Stimulated activated memory B cell treated with anti-CD40 and anti-IgM and Interleukin-4, amounts not matched to agents 10 μg/mL and 1 μg/mL and 100 μg/mL, for 72 hours (primary cell): ENCODE results near the gene CFAP46.
"Not testable (repeated sequence)": the region's sequence is repeated elsewhere in the genome, so short reads cannot be mapped to it uniquely, and the experiment has no call there.

Source experiments
- ATAC-seq: fragments of 150-1000 bp; cut with Tn5 transposase; 2 replicates; pipeline ENCODE4 v1.10.0; 2021
- H3K27ac Mint-ChIP-seq: one replicate; pipeline ENCODE4 v1.8.0; 2022; ENCODE audit warnings: mild to moderate bottlenecking, mixed read lengths
- H3K27me3 Mint-ChIP-seq: one replicate; pipeline ENCODE4 v1.8.0; 2022; ENCODE audit warnings: mixed read lengths
- H3K36me3 Mint-ChIP-seq: one replicate; pipeline ENCODE4 v1.8.0; 2022; ENCODE audit warnings: mixed read lengths
- H3K4me1 Mint-ChIP-seq: one replicate; pipeline ENCODE4 v1.8.0; 2022; ENCODE audit warnings: mixed read lengths
- H3K4me3 Mint-ChIP-seq: one replicate; pipeline ENCODE4 v1.8.0; 2022; ENCODE audit warnings: mild to moderate bottlenecking, moderate library complexity, mixed read lengths
- H3K9me3 Mint-ChIP-seq: one replicate; pipeline ENCODE4 v1.8.0; 2022; ENCODE audit warnings: mixed read lengths

Gene CFAP46

DNA sequence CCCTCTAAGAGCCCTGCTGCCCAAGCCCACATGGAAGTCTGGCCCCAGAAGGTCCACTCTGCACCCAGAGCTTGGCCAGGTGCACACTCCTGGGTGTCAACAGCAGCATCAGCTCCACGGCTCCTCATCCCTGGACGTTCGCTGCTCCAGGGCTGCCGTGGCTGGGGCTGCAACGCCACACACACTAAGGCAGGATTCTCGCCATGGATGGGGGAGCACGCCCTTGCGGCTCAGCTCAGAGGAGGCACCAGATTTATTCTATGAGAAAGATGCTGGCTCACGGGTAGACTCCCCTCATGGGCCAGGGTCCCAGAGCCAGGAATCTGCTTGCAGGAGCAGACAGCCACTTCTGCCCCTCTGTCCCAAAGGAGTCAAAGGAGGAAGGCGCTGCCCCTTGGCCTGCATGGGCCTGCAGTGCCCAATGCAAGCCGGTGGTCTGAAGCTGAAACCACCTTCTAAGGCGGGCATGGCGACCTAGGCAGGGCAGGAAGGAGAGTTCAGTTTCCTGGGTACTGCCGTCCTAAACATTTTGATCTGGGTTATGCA, 42.1 kb downstream of the CFAP46 start:
- H3K4me1 Mint-ChIP-seq: no peaks in the 10 kb centered on the region
- peaks cover 37% of the 10 kb centered on the region for H3K27me3 Mint-ChIP-seq
- peaks cover 14% of the 10 kb centered on the region for H3K9me3 Mint-ChIP-seq
- H3K36me3 Mint-ChIP-seq: no peaks in the 10 kb centered on the region
- H3K27ac Mint-ChIP-seq: no peak overlapping the region
- H3K4me3 Mint-ChIP-seq: no peak overlapping the region
- no peak for ATAC-seq

DNA sequence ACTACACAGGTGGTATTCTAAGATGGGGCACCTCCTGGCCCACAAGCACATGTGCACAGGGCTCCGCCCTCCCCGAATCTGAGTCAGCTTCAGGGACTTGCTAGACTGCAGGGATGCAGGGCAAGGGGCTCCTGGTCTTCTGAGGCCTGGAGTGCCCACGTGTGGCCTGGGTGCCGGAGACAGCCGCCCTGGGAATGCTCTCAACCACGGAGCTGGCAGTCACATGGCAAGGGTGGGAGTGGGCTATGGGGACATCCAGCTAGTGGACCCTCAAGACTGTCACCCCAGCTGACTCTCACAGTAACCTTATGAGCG, 42.7 kb downstream of the CFAP46 start:
- H3K27me3 Mint-ChIP-seq: peaks cover 37% of the 10 kb centered on the region
- H3K27ac Mint-ChIP-seq: no peak overlapping the region
- no peak overlapping the region for H3K4me3 Mint-ChIP-seq
- peaks cover 8% of the 10 kb centered on the region for H3K9me3 Mint-ChIP-seq
- no peaks in the 10 kb centered on the region for H3K36me3 Mint-ChIP-seq
- ATAC-seq: no peak
- H3K4me1 Mint-ChIP-seq: no peaks in the 10 kb centered on the region

DNA sequence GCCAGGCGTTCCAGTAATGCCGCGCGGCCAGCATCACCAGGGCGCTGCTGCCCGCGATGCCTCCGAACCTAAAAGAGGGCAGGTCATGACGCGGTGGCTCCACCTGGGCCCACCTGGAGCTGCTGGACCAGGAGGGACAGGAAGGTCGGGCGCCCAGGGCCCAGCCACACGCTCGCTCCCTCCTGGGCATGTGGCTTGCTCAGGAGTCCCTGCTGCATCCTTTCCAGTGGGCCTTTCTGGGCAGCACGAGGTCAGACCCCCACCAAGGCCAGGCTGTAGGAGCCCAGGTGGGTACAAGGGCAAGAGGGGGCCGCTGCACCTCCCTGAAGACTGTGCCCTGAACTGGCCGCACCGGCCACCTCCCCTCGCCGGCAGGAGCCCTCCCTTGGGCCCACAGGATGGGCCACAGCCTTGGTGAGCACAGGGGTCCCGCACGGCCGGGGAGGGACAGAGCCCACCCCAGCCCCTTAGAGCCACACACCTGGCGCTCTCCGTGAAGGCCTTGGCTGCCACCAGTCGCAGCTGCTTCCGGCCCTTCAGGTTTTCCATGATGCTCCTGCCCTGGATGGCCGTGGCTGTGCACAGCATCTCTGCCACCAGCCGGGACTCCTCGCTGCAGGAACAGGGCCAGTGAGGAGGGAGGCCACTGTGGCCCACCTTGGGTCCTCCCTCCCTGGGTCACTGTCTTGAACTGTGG, 43.2 kb downstream of the CFAP46 start:
- Mint-ChIP-seq H3K27ac (no peak overlapping the region), H3K4me3 (no peak overlapping the region), H3K9me3 (peaks cover 8% of the 10 kb centered on the region), H3K36me3 (no peaks in the 10 kb centered on the region), H3K4me1 (no peaks in the 10 kb centered on the region), H3K27me3 (peaks cover 40% of the 10 kb centered on the region)
- ATAC-seq: peak; percentile 29

DNA sequence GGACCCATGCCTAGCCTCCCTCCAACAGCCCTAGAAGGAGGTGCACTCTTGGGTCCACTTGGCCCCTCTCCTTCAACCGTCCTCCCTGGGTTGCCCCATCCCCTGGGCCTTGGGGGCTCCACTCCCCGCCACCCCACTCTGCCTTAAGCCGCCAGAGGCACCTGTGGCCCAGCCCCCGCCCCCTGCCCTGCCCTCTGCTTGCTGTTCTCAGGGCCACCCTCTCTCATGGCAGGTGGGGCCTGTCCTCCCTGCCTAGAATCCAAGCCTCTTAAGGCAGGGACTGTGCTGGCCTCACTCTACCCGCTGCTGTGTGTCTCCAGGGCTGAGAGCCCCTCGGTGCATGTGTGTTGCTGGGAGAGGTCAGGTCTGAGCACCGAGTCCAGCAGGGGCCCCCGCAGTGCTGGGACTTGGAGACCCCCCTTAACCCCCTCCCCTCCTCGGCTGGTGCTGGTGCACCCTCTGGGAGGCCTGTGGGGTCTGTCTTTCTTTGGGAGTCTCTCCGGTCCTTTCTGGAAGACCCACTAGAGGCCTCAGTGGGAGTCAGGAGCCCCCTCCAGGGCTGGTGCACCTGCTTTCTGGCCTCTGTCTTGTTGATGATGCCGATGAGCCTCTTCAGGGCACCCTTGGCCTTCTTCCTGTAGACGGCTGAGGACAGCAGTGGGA, 43.8 kb downstream of the CFAP46 start:
- Mint-ChIP-seq H3K36me3 (no peaks in the 10 kb centered on the region), H3K4me1 (no peaks in the 10 kb centered on the region), H3K27me3 (peaks cover 45% of the 10 kb centered on the region), H3K9me3 (peaks cover 8% of the 10 kb centered on the region), H3K4me3 (no peak overlapping the region), H3K27ac (no peak overlapping the region)
- ATAC-seq: peak; percentile 37

DNA sequence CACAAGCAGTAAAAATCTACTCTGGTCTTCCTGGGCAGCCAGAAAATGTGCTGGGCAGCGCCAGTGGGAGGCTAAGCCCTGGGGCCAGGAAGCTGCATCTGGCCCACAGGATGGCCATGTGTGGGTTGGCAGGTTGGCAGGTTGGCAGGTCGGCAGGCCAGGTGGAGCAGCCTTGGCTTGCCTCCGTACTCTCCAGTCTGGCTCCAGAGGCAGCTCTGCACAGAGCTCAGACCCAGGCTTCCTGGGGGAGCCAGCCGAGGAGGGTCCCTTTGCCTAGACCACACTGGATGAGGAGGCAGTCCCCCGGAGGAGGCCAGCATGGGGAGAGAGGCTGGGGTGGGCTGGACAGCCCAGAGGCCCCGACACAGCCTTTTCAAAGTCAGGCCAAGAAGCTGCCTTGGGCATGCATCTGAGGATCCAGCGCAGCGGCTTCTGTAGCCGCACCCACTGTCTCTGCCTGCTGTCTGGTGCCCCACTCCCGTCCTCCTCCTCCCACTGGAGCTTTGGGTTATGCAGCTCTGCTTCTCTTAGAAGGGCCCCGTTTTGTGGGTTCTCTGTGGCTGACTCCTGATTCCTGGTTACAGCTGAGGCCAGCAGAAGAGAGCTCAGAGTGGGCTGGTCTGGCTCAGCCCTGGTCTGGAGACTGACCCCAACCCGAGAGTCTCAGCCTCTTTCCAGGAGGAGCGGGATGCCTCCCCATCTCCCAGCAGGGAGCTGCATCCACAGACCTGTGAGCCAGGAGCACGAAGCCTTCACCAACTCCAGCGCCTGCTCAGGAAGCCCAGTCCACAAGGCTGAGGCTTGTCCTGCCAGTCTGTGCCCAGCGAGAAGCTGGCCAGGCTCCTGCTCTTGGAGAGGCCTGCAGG, 44.6 kb downstream of the CFAP46 start:
- no peaks in the 10 kb centered on the region for H3K36me3 Mint-ChIP-seq
- H3K4me1 Mint-ChIP-seq: no peaks in the 10 kb centered on the region
- peaks cover 45% of the 10 kb centered on the region for H3K27me3 Mint-ChIP-seq
- ATAC-seq: peak; percentile 29
- H3K9me3 Mint-ChIP-seq: peaks cover 8% of the 10 kb centered on the region
- H3K4me3 Mint-ChIP-seq: no peak overlapping the region
- no peak overlapping the region for H3K27ac Mint-ChIP-seq

DNA sequence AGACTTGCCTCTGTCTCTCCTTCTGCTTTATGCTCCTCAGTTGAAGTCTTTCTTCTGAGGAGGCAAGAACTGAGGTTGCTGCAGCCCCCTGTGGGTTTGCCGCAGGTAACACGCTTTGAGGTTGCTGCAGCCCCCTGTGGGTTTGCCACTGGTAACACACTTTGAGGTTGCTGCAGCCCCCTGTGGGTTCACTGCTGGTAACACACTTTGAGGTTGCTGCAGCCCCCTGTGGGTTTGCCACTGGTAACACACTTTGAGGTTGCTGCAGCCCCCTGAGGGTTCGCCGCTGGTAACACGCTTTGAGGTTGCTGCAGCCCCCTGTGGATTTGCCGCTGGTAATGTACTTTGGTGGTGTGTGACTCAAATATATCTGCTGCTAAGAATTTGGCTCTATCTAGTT, 48.6 kb downstream of the CFAP46 start:
- not testable (repeated sequence) for H3K36me3 Mint-ChIP-seq, H3K4me3 Mint-ChIP-seq, ATAC-seq, H3K9me3 Mint-ChIP-seq, H3K4me1 Mint-ChIP-seq, H3K27ac Mint-ChIP-seq
- H3K27me3 Mint-ChIP-seq: peaks cover 57% of the 10 kb centered on the region

DNA sequence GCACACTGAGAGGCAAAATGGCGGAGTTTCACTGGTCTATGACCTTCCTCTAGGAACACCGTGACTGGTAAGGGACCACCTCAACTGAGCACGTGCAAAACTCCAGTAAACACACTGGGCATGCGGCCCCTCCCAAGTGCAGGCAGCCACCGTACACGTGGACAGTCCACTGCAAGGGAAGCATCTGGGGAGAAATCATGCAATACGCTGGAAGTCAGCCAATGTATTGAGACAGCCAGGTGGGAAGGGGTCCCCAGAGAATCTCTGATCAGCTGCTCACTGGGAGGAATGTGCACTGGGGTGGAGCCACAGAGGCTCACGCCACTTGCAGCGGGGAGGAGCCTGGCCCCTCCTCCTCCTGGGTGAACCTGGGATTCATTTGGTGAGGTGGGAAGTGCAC, 49.3 kb downstream of the CFAP46 start:
- ATAC-seq: no peak
- no peaks in the 10 kb centered on the region for H3K4me1 Mint-ChIP-seq
- H3K4me3 Mint-ChIP-seq: no peak overlapping the region
- H3K27ac Mint-ChIP-seq: no peak overlapping the region
- no peaks in the 10 kb centered on the region for H3K36me3 Mint-ChIP-seq
- H3K9me3 Mint-ChIP-seq: no peaks in the 10 kb centered on the region
- peaks cover 57% of the 10 kb centered on the region for H3K27me3 Mint-ChIP-seq

DNA sequence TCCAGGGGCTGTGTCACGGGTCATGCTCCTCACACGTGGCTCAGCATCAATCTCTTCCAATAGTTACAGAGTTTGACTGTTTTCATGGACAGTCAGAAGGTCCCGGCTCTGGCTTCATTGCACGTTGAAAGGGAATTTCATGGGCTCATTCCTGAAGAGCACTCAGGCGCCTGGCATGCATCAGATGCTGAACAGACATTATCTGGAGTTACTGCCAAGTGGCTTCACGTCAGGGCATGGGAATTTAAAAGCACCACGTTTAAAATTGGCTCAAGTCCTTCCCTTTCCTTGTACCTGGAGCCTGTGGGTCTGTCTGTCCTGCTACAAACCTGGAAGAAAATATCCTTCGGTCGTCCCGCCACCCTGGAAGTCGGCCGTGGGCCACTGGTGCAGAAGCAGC, 50.4 kb downstream of the CFAP46 start:
- peaks cover 7% of the 10 kb centered on the region for H3K9me3 Mint-ChIP-seq
- no peak for ATAC-seq
- no peak overlapping the region for H3K4me3 Mint-ChIP-seq
- no peak overlapping the region for H3K27ac Mint-ChIP-seq
- no peaks in the 10 kb centered on the region for H3K4me1 Mint-ChIP-seq
- H3K36me3 Mint-ChIP-seq: no peaks in the 10 kb centered on the region
- H3K27me3 Mint-ChIP-seq: peaks cover 57% of the 10 kb centered on the region

DNA sequence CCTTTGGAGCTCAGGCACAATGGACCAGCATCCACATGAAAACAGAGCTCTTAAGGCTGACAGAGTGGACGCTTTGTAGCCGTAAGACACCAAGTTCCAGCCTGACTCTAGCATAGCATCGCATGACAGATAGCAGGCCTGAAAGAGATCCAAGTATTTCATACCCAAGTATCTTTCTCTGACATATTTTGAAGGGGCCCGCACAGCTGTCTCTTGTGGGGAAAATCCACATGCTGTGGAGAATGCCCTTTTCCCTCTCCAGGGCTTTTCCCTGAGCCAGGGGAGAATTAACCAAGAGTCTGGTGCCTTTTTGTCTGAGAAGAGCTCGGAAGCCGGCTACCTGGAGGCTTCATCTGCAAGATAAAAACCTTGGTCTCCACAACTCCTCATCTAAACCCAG, 51.0 kb downstream of the CFAP46 start:
- ATAC-seq: no peak

DNA sequence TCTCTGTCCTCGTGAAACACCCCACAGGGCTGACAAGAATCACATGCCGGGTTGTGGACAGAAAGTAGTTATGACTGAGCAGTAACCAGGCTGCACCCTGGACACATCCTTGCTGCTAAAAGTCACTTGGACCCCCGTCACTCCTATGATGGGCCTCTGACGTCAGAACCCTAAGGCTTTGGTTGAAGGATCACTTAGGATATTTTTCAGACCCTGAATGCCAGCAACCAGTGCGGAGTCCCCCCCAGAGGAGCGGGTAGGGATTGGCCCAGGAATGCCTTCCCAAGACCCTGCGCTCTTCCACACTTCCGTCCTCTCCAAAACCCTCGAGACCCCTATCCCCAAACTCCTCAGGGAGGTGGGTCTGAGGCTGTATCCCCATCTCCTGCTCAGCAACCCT, 52.1 kb downstream of the CFAP46 start:
- Mint-ChIP-seq H3K4me1 (no peaks in the 10 kb centered on the region), H3K27ac (no peak overlapping the region), H3K27me3 (peaks cover 54% of the 10 kb centered on the region), H3K4me3 (no peak overlapping the region), H3K36me3 (no peaks in the 10 kb centered on the region), H3K9me3 (peaks cover 10% of the 10 kb centered on the region)
- no peak for ATAC-seq

More for the DNA sequence above, 51.0 kb downstream of the CFAP46 start:
- Mint-ChIP-seq H3K27me3 (peaks cover 57% of the 10 kb centered on the region), H3K4me1 (no peaks in the 10 kb centered on the region), H3K27ac (no peak overlapping the region), H3K4me3 (no peak overlapping the region), H3K9me3 (peaks cover 10% of the 10 kb centered on the region), H3K36me3 (no peaks in the 10 kb centered on the region)

DNA sequence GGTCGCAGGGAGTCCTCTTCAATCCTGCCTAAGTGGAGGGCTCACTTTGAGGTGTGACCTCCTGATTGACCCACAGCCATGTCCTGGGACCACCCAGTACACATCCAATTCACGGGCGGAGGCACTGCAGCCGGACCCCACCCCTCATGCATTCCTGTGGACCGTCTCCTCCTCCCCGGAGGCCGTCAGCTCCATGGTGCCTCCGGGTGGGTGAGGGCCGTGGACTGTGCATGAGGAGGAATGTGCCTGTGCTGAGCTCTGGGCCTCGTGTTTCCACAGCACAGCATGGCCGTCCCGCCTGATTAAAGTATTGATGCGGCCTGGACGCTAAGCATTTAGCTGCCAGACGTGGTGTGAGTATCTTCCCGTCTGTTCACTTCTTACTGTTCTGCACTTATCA, 52.8 kb downstream of the CFAP46 start:
- Mint-ChIP-seq H3K27ac (no peak overlapping the region), H3K36me3 (no peaks in the 10 kb centered on the region), H3K4me3 (no peak overlapping the region), H3K4me1 (no peaks in the 10 kb centered on the region), H3K9me3 (peaks cover 10% of the 10 kb centered on the region), H3K27me3 (peaks cover 47% of the 10 kb centered on the region)
- no peak for ATAC-seq

DNA sequence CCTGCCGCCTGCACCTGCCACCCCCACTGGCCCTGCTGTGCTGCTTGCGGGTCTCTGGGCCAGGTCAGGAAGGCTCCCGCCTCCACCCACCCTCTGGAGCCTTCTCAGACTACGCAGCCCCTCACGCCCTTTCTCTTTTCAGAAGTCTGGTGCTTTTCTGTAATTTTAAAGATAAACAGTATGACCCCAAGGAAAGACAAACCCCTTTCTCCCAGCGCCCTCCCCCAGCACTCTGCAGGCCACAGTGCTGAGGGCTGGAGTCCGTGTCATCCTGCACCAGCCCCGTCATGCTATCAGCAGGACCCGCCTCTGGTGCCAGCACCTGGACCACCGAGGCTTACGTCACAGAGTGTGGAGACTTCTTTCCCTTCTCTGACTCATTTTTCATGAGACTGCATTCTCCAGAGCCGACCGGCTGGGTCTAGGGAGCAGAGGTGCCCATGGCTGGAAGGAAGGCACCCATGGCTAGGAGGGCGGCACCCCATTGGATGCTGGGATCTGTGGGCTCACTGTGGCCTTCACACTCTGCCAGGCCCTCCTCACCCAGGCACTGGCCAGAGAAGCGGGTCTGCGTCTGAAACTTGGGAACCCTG, 53.4 kb downstream of the CFAP46 start:
- H3K9me3 Mint-ChIP-seq: peaks cover 10% of the 10 kb centered on the region
- no peak overlapping the region for H3K27ac Mint-ChIP-seq
- no peak overlapping the region for H3K4me3 Mint-ChIP-seq

DNA sequence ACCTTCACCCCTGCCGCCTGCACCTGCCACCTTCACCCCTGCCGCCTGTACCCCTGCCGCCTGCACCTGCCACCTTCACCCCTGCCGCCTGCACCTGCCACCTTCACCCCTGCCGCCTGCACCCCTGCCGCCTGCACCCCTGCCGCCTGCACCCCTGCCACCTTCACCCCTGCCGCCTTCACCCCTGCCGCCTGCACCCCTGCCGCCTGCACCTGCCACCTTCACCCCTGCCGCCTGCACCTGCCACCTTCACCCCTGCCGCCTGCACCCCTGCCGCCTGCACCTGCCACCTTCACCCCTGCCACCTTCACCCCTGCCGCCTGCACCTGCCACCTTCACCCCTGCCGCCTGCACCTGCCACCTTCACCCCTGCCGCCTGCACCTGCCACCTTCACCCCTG, 53.9 kb downstream of the CFAP46 start:
- H3K9me3 Mint-ChIP-seq, H3K4me3 Mint-ChIP-seq, ATAC-seq, H3K36me3 Mint-ChIP-seq, H3K27ac Mint-ChIP-seq, H3K4me1 Mint-ChIP-seq: not testable (repeated sequence)
- H3K27me3 Mint-ChIP-seq: peaks cover 36% of the 10 kb centered on the region

More for the DNA sequence above, 53.4 kb downstream of the CFAP46 start:
- no peaks in the 10 kb centered on the region for H3K4me1 Mint-ChIP-seq
- no peaks in the 10 kb centered on the region for H3K36me3 Mint-ChIP-seq
- ATAC-seq: no peak
- peaks cover 41% of the 10 kb centered on the region for H3K27me3 Mint-ChIP-seq

DNA sequence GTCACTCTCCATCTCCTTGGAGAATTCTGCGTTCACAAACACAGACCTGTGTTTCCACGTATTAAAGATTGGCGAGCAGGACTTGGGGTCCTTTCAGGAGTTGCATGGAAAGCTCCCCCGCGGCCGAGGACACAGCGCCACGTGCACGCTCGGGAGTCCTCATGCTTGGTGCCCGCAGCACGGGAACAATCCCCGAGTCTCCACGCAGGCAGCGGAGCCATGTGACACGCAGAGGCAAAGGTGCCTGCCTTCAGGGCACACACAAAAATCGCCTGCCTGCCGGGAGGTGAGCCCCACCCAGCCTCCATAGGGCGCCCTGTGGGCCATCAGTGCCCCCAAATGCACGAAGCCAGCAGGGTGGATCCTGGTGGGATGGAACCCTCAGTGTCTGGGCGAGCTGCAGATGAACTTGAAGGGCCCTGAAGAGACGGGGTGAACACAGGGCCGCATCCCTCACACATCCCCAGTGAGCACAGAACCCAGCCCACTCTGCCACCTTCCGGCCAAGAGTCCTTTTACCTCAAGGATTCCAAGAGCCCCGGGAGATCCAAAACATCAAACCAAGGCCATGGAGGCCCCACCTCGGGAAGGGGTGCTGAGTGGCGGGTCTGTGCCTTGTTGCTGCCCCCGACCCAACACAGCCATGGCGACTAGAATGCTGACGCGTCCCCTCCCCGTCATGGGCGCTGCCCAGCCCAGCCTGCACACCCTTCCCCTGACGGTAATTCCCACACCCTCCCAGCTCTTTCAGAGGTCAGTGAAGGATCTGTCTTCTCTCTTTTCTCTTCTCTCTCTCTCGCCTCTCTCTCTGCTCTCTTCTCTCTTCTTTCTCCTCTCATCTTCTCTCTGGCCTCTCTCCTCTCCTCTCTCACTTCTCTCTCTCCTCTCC, 55.9 kb downstream of the CFAP46 start:
- Mint-ChIP-seq H3K9me3 (peaks cover 10% of the 10 kb centered on the region), H3K36me3 (no peaks in the 10 kb centered on the region)
- ATAC-seq: no peak

More for the DNA sequence above, 55.9 kb downstream of the CFAP46 start:
- H3K27me3 Mint-ChIP-seq: peaks cover 27% of the 10 kb centered on the region
- no peaks in the 10 kb centered on the region for H3K4me1 Mint-ChIP-seq
- H3K4me3 Mint-ChIP-seq: no peak overlapping the region
- no peak overlapping the region for H3K27ac Mint-ChIP-seq
